Iris pigment epithelial cell (primary cell): Measurements from ENCODE around the gene TTC33.
"Not testable (repeated sequence)": the region's sequence is repeated elsewhere in the genome, so short reads cannot be mapped to it uniquely, and the experiment has no call there.

Experiments used
- DNase-seq: peaks from one replicate; pipeline ENCODE4 v3.0.0-alpha.2; 2011; ENCODE audit warnings: low read depth

TTC33 gene

DNA sequence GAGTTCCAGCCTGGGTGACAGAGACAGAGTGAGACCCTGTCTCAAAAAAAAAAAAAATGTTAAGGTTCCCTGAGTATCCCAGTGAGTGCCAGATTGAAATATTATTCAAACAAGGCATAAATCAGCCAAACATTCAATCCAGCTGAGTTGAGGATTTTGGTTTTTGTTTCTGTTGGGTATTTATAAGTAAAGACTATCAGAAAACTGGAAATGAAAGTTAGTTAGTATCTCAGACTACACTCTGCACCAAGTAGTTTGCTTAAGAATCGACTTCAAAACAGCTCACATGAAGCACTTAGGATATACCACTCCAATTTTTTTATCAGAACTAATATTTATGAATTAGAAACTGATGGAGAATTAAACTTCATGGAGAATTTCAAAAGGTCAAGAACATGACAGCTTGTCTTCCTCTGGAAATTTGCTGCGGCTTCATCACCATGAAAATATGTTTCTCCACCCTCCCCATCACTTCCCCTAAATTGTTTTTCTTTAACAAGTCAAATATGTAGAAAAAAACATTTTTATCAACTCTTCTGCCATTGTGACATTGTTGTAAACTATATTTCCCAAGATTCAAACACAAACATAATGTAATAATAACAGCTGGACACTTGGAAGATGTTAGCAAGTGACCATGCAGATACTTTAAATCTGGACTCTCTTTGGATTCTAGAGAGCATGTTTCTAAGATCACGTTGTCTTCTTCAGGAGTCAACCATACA, 186.1 kb downstream of the TTC33 start:
- peak; percentile 72 for DNase-seq

DNA sequence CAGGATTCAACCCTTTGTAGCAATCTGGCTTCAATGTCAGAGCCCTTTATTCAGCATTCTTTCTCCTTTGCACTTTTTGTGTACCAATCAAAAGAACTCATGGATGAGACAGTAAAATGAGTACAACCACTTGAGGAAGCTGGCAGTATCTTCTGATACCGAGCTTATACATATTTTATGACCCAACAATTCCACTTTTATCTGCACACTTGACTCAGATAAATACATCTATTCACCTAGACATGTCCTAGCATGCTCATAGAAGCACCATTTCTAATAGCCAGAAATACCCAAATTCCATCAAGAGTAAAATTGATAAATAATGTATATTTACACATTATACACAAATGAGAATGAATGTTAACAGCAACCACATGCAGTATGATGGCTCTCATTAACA, 187.2 kb downstream of the TTC33 start:
- DNase-seq, result no peak

DNA sequence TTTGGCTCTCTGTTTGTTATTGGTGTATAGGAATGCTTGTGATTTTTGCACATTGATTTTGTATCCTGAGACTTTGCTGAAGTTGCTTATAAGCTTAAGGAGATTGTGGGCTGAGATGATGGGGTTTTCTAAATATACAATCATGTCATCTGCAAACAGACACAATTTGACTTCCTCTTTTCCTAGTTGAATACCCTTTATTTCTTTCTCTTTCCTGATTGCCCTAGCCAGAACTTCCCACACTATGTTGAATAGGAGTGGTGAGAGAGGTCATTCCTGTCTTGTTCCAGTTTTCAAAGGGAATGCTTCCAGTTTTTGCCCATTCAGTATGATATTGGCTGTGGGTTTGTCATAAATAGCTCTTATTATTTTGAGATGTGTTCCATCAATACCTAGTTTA, 192.6 kb downstream of the TTC33 start:
- not testable (repeated sequence) for DNase-seq

DNA sequence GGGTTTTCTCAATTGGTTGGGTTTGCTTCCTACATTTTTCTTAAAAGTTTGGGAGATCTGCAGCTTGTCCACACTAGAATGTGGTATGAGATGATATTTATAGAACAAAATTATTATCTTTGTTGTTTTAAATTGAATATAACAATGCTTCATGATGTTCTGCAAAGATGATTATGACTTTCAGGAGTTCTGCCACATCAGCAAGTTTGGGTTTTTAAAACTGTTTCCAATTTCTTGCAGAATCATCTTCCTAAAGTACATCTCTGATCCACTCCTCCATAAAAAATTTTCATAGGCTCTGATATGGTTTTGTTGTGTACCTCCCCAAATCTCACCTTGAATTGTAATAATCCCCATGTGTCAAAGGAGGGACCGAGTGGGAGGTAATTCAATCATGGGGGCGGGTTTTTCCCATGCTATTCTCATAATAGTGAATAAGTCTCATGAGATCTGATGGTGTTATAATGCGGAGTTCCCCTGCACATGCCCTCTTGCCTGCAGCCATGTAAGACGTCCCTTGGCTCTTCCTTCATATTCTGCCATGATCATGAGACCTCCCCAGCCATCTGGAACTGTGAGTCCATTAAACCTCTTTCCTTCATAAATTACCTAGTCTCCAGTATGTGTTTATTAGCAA, 195.2 kb downstream of the TTC33 start:
- no peak for DNase-seq

DNA sequence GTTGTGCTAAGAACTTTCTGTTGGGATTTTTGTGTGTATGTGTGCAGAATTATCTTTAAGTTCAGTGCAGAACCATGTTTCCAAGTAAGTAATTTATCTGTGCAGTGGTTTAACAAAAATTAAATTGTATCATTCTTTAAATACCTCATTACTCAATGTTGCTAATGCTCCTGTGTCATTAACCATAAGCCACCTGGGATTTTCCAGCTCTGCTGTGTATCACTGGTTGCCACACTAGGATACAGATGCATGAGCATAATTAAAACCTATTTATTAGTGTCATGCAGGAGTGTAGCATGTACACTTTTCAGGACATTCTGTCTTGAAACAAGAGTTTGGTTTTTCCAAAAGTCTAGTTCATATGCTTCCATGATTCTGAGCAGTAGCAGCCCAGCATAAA, 196.5 kb downstream of the TTC33 start:
- no peak for DNase-seq

DNA sequence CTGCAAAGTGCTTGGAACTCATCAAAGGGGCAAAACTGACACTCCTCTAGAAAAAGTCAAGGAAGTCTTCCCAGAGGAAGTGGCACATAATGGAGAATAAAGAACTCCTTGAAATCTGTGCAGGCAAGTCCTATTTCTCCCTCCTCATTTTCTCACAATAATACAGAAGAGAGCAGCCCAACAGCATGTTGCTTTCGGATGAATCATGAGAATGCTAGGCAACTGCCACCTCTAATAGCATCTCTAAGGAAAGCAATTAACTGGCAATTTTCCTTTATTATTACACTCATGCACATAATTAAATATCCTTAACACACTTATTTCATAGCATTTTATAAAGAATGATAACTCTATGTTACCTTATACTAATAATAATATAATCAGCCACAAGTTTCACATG, 198.3 kb downstream of the TTC33 start:
- DNase-seq, result no peak

DNA sequence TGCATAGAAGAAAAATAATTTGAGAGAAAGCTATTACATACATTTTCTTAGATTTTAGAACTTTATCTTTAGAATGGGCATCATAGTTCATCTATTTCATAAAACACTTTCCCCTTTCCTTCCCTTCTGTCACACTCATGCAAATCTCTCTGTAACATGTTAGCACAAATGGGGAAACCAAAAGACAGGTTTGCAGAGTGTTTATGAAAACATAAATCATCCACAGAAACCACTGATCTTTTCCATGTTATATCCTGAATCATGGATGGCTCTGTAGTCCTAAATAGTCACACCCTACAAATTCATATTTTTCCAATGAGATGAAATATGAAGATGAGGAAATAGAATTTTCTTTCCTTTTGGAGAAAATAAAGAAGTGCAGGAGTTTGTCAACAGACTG, 198.9 kb downstream of the TTC33 start:
- DNase-seq, result no peak

DNA sequence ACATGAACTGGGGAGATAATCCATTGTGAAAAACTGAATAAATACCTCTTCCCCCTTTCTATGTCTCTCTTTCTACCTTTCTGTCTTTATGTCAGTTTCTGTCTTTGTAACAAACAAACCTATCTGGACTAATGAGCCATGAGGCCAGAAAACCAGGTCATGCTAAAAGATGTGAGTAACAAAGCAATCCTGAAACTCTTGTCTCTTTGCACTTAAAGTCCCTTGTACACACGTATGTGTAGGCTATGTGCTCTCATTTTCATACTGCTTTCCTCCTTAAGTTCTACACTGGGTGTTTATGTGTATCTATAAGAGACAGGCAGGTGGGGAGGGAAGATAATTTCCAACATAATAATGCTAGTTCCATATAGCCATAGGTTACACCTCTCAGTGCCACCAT, 199.9 kb downstream of the TTC33 start:
- DNase-seq, result no peak

DNA sequence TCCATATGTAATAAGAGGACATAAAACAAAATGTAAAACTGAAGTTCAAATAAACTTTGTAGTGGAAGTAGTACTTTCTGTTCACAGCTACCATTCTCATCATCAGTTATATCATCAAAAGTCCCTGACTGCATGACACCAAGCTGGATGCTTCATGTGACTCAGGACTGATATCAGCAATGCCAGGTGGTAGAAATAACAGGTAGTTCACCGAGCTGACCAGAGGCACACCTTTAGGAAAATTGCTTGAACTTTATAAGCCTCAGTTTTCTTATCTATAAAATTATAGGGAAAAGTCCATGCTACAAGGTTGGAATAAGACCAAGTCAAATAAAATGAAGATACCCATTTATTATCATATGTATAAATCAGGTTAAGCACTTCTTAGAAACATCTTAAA, 200.9 kb downstream of the TTC33 start:
- DNase-seq, result no peak

DNA sequence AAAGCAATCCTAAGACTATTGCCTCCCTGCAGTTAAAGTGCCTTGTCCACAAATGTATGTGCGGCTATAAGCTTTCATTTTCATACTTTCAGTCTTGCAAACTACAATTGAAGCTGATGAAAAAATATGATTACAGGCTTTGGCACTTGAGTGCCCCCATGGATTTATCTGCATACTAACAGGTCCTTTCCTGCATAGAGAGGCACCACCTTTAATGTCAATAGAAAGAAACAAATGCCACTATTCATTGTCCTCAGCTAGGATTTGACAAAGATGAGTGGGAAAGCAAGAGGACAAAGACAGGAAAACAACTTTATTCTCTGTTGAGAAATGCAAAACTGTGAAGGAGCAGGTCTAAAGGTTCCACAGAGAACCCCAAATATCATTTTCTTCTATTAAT, 201.7 kb downstream of the TTC33 start:
- no peak for DNase-seq

DNA sequence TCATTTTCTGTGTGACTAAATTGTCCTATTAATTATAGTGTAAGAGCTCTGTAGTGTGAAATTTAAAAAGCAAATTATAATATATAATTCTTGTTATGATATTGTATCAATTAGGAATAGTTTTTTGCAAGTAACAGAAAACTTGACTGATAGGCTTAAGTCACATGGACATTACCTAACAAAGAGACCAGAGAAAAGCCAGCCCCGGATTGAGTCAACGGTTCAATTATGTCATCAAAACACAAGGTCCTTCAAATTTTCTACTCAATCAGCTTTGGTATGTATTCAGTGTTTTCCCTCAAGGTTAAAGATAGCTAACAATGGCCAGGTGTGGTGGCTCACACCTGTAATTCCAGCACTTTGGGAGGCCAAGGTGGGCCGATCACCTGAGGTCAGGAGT, 202.8 kb downstream of the TTC33 start:
- peak; percentile 62 for DNase-seq

DNA sequence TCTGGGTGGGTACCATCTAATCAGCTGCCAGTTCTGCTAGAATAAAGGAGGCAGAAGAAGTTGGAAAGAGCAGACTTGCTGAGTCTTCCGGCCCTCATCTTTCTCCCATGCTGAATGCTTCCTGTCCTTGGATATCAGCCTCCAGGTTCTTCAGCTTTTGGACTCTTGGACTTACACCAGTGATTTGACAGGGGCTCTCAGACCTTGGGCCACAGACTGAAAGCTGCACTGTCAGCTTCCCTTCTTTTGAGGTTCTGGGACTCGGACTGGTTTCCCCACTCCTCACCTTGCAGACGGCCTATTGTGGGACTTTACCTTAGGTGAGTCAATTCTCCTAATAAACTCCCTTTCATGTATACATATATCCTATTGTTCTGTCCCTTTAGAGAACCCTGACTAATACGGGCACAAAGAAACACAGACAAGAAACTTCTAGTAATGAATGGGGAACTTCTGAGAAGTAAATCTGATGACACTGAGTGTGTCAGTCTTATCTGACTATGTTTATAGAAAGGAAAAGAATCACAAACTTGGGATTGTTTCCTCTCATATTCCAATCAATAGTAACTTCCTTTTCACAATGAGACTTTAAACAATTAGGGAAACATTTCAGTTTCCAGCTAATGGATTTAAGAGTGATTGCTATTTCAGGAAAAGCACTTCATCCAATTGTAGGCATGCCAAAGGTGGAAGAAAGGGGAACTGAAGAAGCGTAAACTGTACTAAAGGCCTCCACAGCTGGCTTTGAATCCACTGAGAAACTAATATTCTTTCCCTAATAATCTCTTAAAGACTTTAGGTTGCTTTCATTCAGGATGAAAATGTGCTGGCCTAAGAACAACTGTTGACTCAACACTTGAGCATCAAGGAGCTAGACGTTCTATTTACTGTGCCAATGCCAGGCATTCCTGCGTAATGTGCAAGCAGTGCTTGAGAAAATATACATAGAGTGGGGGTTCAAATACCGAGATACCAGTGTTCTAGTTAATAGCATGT, 204.0 kb downstream of the TTC33 start:
- peak; percentile 99 for DNase-seq

DNA sequence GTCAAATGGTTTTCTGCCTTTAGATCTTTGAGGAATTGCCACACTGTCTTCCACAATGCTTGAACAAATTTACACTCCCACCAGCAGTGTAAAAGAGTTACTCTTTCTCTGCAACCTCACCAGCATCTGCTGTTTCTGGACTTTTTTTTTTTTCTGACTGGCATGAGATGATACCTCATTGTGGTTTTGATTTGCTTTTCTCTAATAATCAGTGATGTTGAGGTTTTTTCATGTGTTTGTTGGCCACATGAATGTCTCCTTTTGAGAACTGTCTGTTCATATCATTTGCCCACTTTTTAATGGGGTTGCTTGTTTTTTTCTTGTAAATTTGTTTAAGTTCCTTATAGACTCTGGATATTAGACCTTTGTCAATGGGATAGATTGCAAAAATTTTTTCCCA, 205.3 kb downstream of the TTC33 start:
- no peak for DNase-seq

DNA sequence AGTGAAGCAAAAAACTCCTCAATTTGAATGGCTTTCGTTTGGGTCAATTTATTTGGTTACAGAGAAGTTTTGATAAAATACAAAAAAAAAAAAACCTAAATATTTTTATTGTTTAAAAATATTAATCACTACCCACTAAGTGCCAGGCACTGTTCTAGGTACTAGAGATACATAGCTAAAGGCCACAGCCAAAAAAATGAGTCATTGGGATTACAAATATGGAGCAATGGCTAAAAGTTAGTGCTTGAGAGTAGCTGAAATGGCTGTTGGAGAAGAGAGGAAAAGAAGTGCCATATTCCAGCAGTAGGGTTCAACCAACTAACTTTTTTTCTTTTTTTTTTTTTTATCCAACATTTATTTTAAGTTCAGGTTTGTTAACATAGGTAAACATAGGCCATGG, 206.1 kb downstream of the TTC33 start:
- DNase-seq, result no peak

DNA sequence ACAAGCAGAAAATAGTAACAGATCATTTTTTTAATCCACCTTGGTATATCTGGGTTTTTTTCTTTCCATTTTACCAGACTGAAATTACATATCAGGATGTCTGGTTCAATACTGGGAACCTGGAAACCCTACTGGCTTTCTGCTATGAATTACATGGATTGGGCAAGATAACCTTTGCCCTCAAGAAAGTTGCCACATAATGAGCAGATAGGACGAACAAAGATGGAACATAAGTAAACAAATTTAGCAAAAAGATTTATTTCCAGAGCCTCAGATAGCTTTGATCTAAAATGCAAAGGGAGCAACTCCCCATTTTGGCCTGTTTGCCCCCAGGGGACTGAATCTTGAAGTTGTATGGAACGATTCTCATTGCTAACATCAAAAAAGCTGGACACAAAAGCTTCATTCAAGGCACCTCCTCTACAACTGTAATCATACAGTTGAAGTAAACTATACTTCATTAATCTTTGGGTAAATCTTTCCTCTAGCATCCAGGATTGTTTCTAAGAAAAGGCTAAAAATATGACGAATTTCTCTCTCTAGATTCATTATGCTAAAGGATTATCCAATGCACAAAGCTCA, 207.7 kb downstream of the TTC33 start:
- DNase-seq, result no peak

DNA sequence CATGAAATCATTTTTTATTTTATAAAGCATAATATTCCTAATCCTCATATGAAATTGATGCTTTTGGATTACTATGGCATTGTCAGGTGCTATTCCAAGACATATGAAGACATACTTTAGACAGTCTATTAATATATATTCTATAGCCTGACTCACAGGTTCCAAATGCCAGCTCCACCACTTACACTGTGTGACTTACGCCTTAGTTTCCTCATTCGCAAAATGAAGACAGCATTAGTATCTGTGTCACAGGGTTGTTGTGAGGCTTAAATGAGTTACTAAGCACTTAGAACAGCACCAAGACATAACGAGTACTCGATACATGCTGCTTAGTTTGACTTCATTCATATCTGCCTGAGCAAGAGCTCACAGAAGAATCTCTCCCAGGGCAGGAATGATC, 208.2 kb downstream of the TTC33 start:
- DNase-seq, result no peak

DNA sequence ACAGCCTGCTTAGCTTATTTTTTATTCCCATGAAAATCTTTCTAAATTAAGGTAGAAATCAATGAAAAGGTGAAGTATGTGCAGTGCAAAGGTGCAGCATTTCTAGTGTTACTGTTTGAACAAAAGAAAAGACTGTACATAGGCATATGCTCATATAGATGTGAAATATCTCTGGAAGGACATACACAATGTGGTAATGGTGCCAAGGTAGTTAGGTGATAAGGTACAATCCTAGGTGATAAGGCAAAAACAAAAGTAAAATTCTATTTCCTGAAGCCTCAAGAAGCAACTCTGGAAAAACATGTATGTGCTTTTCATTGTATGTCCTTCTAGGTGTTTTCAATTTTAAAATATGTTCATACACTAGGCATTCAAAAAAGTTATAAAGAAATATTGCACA, 215.5 kb downstream of the TTC33 start:
- no peak for DNase-seq

DNA sequence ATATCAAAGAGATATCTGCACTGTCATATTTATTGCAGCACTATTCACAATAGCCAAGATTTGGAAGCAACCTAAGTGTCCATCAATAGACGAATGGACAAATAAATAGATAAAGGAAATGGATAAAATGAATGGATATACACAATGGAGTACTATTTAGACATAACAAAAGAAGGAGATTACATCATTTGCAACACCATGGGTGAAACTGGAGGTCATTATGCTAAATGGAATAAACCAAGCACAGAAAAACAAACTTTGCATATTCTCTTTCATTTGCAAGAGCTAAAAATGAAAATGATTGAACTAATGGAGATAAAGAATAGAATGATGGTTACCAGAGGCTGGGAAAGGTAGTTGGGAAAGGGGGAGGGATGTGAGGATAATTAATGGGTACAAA, 231.1 kb downstream of the TTC33 start:
- DNase-seq, result no peak

DNA sequence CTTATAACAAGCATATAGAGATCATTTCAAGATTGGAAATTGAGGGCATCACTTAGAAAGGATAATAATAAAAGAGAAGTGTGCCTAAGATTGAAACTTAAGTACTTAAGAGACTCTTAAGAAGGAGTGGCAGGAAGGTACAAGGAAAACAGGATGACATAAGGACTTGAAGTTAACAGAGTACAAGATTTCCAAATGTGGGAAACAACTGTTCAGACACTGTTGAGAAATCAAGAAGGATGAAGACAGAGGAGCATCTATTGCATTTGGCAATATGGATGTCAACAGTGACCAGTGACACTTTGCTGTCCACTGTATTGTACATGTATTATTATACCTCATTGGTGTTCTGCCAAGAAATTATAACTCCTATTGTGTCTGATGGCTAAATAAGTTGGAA, 233.8 kb downstream of the TTC33 start:
- DNase-seq, result peak; percentile 62

DNA sequence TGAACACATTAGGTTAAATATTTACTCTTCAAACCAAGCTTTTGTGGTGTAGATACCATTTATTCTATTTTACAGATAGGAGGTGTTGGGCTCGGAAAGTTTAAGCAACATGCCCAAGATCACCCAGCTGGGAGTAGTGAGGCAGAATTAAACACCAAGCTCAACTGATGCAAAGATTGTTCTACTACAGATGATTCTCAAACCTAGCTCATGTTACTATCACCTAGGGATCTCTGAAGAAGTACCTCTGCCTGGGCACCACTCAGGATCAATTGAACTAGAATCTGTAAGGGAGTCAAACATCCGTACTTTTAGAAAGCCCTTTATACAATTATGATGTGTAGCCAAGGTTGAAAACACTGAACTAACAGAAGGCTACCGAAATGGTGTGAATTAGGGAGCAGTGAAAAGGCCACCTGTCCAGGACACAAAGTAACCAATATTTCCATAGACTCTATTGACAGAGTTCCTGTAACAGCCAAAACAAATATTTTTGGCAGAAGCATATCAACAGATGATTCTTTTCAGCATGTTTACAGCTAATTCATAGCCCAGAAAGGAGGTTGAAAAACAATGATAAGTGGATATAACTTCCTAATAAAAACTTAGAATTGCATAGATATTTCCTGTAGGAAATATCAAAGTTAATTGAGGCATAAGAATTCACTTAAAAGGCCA, 234.5 kb downstream of the TTC33 start:
- DNase-seq, result no peak

DNA sequence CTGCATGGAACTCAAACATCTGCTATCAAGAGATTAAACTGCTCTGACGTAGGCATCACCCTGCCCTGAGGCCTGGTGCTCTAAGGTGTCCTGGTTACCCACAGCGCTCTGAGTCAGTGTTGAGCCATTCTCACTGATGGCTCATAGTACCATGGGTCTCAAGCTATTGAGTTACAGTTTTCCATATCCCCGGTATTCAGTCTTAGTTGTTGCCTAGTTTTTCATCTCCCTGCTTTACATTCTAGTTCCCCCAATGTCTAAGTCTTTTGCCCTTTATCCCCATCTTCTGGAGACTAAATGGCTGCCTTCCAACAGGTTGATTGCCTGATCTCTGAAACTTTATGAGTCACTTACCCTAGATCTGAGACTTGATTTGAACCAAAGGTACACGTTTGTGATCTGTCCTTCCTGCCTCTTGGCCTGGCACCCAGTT, 237.3 kb downstream of the TTC33 start:
- peak; percentile 69 for DNase-seq

DNA sequence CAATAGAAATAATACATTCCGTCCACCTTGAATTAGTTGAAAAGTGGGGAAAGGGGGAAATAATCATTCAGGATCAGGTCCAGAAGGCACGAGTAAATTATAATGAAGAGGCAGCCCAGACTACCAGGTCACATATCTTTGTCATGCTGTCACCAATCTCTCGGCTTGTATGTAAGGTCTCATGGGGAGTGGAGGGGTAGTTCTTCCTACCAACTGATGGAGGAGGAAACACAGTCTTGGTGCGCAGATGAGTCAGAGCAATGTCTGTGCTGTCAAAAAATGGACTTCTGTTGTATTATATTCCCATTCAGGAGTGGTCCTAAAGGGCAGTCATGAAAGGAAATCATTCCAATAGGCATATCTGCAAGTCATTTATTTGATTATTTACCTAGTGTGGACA, 240.3 kb downstream of the TTC33 start:
- DNase-seq, result no peak
